ENCODE measurements around the gene IL22RA1. TPM values are rescaled to one million over a fixed set of nuclear protein-coding genes. Genes with fewer than 3 reads are reported as not detected.
A peak's percentile ranks its signal among the peaks of the same experiment; 100 is the strongest.

The IL22RA1 gene
- total RNA-seq, 2 experiments from 2014 or later = not detected

DNA sequence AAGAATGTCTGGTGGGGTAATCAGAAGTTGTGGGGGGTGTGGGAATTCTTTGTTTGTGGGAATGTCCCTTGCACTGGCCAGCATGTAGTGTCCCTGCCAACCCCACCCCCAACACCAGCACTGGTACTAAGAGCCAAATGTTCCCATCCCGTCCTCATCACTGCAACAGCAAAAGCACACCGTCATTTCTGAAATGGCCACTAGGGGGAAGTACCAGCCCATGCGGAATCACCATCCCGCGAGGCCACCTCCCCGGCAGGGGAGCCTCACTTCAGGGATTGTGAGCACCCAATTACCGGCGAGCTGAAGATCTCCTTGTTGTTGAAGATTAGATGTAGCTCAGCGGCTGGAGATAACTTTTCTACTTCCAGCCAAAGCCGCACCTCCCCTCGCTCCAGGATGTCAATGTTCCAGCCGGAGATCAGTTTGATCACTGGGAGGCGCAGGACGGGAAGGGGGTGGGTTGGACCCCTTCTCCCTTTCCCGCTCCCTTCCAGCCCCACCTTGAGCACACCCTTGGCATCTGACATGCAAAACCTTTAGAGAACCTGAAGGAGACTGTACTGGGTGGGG, 72.0 kb downstream of the IL22RA1 start:
- no peak overlapping the region for H3K4me3 Mint-ChIP-seq
- peak; percentile 83 for DNase-seq
- POLR2A ChIA-PET = no interaction called here
- H3K9me3 Mint-ChIP-seq = no peaks in the 10 kb centered on the region
- peaks cover 2% of the 10 kb centered on the region for H3K4me1 Mint-ChIP-seq (ENCODE audit: low read depth)
- CTCF ChIA-PET = interaction anchor here (0.6 to 2.4 kb wide), 20 partner anchors 10 to 710 kb away, joined by 3 to 16 read pairs (median 3); partner anchors contain the start of gene MYOM3
- no peaks in the 10 kb centered on the region for H3K36me3 Mint-ChIP-seq
- H3K27ac Mint-ChIP-seq = no peak overlapping the region
- intact Hi-C loops (cut with micrococcal nuclease) = loop anchor here (1.0 to 5.0 kb wide), 3 partner anchors 41 to 320 kb away; partner anchors contain the start of genes IFNLR1 and MYOM3
- peaks cover 10% of the 10 kb centered on the region for H3K27me3 Mint-ChIP-seq

DNA sequence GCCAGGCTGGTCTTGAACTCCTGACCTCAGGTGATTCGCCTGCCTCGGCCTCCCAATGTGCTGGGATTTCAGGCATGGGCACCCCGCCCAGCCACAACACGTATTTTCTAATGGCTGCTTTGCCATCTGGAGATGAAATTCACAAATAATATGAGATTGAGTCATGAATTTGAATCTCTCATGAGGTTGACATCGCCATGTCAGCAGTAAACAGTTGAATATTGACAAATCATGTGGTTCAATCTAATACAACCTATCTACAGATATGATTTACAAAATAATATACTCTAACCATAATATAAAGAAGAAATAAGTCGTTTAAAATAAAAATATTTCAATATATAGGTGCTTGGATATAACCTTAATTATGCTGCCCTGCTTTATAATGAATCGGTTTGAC, 73.1 kb downstream of the IL22RA1 start:
- Mint-ChIP-seq H3K4me1 (ENCODE audit: low read depth) (peaks cover 2% of the 10 kb centered on the region), H3K9me3 (no peaks in the 10 kb centered on the region), H3K27ac (no peak overlapping the region), H3K27me3 (peaks cover 10% of the 10 kb centered on the region), H3K36me3 (no peaks in the 10 kb centered on the region), H3K4me3 (no peak overlapping the region)
- intact Hi-C loops (cut with micrococcal nuclease) = loop anchor here (5.0 kb wide), 1 partner anchor 117 kb away; the partner anchor contains the start of gene IFNLR1
- ChIA-PET CTCF (interaction anchor here (0.6 to 2.4 kb wide), 5 partner anchors 42 to 517 kb away, joined by 3 to 16 read pairs (median 3); partner anchors contain the start of gene MYOM3), POLR2A (no interaction called here)
- DNase-seq = no peak

Other genes with a start within 250 kb of the IL22RA1 start
- gene CNR2, start 229.8 kb downstream of the IL22RA1 start, total RNA-seq = not detected
- 100 to 1,000 TPM; 116 to 120 TPM for gene PNRC2, start 183.3 kb downstream of the IL22RA1 start, total RNA-seq
- 100 to 1,000 TPM; 175 to 184 TPM for gene SRSF10, start 162.8 kb downstream of the IL22RA1 start, total RNA-seq
- gene MYOM3, start 31.0 kb downstream of the IL22RA1 start, total RNA-seq = not detected
- 1 to 10 TPM; 6.2 to 10.0 TPM for gene IFNLR1, start 44.1 kb upstream of the IL22RA1 start, total RNA-seq
- gene GRHL3, start 176.2 kb upstream of the IL22RA1 start, total RNA-seq = not detected